Left kidney (tissue), 2 donors: ENCODE measurements around the gene ADRA2B. TPM values are rescaled to one million over a fixed set of nuclear protein-coding genes. Genes with fewer than 3 reads are reported as not detected.
"Not testable (repeated sequence)": the region's sequence is repeated elsewhere in the genome, so short reads cannot be mapped to it uniquely, and the experiment has no call there.

ENCODE experiments used
- DNase-seq: peaks from one replicate; pipeline ENCODE4 v3.0.0-alpha.2; 2013
- polyA plus RNA-seq: library from polyadenylated mRNA; unstranded; fragments of 120-200 nt; gene quantifications from one replicate; pipeline ENCODE4 v1.2.1, GENCODE V29; 2013; ENCODE audit not compliant: insufficient read length

The ADRA2B gene
- polyA plus RNA-seq, 1 donor = 4.4 TPM

GRCh38 chr2:96069878-96070277 lies 46.5 kb downstream of the ADRA2B start:
- not testable (repeated sequence) for DNase-seq

DNA sequence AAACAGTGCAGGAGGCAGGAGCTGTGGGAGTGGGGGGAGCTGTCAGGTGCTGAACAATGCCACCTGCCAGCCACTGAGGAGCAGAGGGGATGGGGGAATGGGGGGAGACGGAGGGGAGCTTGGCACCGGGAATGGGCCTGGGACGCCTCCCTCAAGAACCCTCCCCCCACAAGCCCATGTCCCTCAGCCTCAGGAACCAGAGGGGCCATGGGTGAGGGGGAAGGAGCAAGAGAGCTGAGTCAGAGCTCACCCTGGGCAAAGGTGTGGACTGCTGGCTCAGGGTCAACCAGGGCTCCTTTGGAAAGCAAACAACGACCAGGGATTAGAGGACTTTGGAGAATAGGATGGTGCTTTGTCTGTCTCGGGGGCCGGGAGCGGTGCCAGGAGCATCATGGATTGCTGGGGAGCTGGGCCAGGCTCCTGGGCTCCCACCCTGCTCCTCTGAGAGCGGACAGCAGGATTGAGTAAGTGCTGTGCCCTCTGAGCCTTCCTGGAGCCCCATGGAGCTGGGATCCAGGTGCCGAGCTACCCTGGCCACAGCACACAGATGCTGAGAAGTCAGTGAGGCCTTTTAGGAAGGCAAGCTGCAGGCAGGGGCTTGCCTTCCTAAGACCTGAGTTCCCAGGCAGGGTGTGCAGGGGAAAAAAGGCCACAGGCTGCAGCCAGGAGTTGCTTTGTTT lies 48.3 kb downstream of the ADRA2B start:
- DNase-seq = not testable (repeated sequence)

DNA sequence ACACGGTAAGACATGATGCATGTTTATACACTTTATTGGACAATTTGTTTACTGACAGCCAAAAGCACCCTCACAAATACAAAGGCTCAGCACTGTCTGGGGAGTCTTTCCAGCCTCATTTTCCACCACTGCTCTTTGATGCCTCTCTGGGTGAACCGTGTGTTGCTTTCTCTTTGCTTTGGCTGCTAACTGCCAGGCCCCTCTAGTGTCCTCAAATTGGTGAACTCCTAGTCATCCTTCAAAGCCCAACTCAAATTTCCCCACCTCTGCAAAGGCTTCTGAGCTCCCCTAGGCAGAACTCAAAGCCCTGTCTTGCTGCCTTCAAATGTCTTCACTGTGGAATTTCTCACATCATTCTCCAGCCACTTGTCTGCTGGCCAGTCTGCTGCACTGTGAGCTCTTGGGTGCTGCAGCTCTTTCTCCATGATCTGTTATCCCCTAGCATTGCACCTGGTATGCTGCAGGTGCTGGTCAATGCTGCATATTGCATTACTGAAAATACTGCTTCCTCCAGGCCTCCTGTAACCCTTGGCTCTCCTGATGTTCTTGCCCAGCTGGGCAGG lies 49.2 kb downstream of the ADRA2B start:
- not testable (repeated sequence) for DNase-seq

GRCh38 chr2:96066511-96066910 lies 49.9 kb downstream of the ADRA2B start:
- DNase-seq = not testable (repeated sequence)

GRCh38 chr2:96065954-96066353 lies 50.4 kb downstream of the ADRA2B start:
- DNase-seq = not testable (repeated sequence)

- DNase-seq = no peak
Observed at GRCh38 chr2:96065381-96065930, 50.9 kb downstream of the ADRA2B start.

GRCh38 chr2:96064760-96065159 lies 51.6 kb downstream of the ADRA2B start:
- not testable (repeated sequence) for DNase-seq

DNA sequence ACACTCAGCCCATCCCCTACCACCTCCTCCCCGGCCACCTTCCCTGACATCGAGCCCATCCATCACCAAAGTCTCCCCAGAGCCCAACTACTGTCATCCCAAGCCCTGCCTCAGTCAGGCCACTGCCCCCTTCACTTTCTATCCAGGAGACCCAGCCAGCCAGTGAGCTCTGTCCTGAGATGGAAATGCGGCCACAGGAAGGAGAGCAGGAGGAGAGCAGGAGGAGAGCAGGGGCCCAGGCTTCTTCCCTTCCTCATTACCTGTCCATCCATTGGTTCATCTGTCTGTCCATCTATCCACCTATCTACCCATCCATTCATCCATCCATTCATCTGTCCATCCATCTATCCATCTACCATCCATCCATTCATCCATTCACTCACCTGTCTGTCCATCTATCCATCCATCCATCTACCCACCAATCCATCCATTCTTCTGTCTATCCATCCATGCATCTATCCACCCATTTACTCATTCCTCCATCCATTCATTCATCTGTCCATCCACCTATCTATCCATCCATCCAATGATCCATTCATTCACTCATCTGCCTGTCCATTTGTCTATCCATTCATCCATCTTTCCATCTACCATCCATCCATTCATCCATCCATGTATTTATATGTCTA lies 52.2 kb downstream of the ADRA2B start:
- DNase-seq = not testable (repeated sequence)

DNA sequence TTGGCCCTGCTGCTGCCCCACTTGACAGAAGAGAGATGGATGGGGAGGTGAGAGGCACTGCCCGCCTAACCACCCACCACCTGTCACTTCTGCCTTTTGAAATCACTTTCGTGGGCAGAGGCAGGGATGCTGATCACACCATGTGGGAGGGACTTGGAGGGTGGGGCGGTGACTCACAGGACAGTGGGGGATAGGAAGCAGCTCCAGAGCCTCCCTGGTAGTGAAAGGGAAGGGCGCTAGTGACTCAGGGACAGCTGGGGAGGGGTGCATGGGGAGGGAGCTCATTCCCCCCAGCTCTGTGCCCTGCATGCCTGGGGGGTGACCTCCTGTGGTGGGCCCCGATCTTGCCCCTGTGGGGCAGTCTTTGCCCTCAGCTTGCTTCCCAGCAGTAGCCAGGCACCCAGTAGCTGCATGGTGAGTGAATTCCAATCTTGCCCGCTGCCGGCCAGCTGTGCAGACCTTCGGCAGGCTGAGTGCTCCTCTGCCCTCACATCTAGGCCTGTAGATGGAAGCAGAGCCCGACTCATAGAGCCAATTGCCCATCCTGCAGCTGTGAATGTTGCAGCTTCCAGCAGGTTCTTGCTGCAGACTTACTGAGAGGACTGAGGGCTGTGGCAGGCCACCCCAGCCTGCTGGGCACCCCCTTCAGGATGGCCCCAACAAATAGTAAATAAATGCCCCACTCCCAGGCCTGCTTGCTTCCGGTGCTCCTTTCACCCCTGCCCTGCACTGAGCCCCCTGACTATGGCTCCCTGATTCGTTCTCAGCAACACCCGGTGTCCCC lies 53.1 kb downstream of the ADRA2B start:
- DNase-seq = not testable (repeated sequence)

Other genes with a start within 250 kb of the ADRA2B start
- gene ANKRD36C, start 124.7 kb downstream of the ADRA2B start, polyA plus RNA-seq = 31.4 TPM
- gene GPAT2, start 81.7 kb downstream of the ADRA2B start, polyA plus RNA-seq = 3.8 TPM
- 0.18 TPM for gene ASTL, start 21.9 kb upstream of the ADRA2B start, polyA plus RNA-seq
- gene DUSP2, start 28.9 kb upstream of the ADRA2B start, polyA plus RNA-seq = 2.4 TPM
- gene STARD7, start 92.3 kb upstream of the ADRA2B start, polyA plus RNA-seq = 164 TPM
- 41.2 TPM for gene TMEM127, start 149.4 kb upstream of the ADRA2B start, polyA plus RNA-seq
- gene CIAO1, start 149.7 kb upstream of the ADRA2B start, polyA plus RNA-seq = 83.6 TPM
- gene SNRNP200, start 189.0 kb upstream of the ADRA2B start, polyA plus RNA-seq = 214 TPM
- 5.2 TPM for gene ITPRIPL1, start 208.7 kb upstream of the ADRA2B start, polyA plus RNA-seq
- 27.0 TPM for gene NCAPH, start 219.2 kb upstream of the ADRA2B start, polyA plus RNA-seq